ENCODE data around the gene P4HA3. TPM values are rescaled to one million over a fixed set of nuclear protein-coding genes. Genes with fewer than 3 reads are reported as not detected.
A peak's percentile ranks its signal among the peaks of the same experiment; 100 is the strongest.

Gene P4HA3
- total RNA-seq, 1 donor from 2014 or later = not detected

DNA sequence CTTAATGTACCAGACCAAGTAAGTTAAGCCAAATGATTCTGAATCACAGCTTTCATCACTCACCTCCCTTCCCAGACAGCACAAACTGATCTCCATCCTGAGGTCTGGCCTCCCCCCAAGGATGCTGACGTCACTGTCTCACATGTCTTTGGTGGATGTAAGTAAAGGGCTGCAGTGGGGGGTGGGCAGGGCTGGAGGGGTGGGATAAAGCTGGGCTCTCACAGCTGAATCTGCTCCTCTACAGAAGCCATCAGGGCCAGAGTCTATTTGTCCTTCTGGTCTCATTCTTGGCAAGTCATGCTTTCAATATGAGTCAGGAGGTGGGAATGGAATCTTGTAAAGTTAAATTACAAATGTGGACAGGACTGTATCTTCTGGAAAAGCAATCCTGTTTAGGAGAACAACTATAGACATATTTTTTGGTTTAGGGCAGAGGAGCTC, 32.7 kb downstream of the P4HA3 start:
- Mint-ChIP-seq H3K27me3 (ENCODE audit: low read depth) (no peaks in the 10 kb centered on the region), H3K27ac (ENCODE audit: unreplicated experiment) (no peak overlapping the region), H3K4me3 (no peak overlapping the region), H3K4me1 (no peaks in the 10 kb centered on the region), H3K36me3 (ENCODE audit: low read depth) (no peaks in the 10 kb centered on the region), H3K9me3 (no peaks in the 10 kb centered on the region)
- no peak for DNase-seq (ENCODE audit: low read depth, low spot score)
- TF ChIP-seq, protein P1, sequence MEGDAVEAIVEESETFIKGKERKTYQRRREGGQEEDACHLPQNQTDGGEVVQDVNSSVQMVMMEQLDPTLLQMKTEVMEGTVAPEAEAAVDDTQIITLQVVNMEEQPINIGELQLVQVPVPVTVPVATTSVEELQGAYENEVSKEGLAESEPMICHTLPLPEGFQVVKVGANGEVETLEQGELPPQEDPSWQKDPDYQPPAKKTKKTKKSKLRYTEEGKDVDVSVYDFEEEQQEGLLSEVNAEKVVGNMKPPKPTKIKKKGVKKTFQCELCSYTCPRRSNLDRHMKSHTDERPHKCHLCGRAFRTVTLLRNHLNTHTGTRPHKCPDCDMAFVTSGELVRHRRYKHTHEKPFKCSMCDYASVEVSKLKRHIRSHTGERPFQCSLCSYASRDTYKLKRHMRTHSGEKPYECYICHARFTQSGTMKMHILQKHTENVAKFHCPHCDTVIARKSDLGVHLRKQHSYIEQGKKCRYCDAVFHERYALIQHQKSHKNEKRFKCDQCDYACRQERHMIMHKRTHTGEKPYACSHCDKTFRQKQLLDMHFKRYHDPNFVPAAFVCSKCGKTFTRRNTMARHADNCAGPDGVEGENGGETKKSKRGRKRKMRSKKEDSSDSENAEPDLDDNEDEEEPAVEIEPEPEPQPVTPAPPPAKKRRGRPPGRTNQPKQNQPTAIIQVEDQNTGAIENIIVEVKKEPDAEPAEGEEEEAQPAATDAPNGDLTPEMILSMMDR (conservative IDR thresholded peaks at IDR 0.05) = no peak

GRCh38 chr11:74278103-74278502, 33.3 kb downstream of the P4HA3 start:
- no peaks in the 10 kb centered on the region for H3K9me3 Mint-ChIP-seq
- H3K27me3 Mint-ChIP-seq (ENCODE audit: low read depth) = no peaks in the 10 kb centered on the region
- no peak overlapping the region for H3K4me3 Mint-ChIP-seq
- TF ChIP-seq, protein P1 (conservative IDR thresholded peaks at IDR 0.05) = no peak
- H3K4me1 Mint-ChIP-seq = no peaks in the 10 kb centered on the region
- H3K36me3 Mint-ChIP-seq (ENCODE audit: low read depth) = no peaks in the 10 kb centered on the region
- H3K27ac Mint-ChIP-seq (ENCODE audit: unreplicated experiment) = peak overlapping the region; percentile 7
- no peak for DNase-seq (ENCODE audit: low read depth, low spot score)

GRCh38 chr11:74276581-74276980, 34.9 kb downstream of the P4HA3 start:
- Mint-ChIP-seq H3K4me3 (no peak overlapping the region), H3K9me3 (no peaks in the 10 kb centered on the region), H3K27ac (ENCODE audit: unreplicated experiment) (no peak overlapping the region), H3K27me3 (ENCODE audit: low read depth) (no peaks in the 10 kb centered on the region), H3K4me1 (no peaks in the 10 kb centered on the region), H3K36me3 (ENCODE audit: low read depth) (no peaks in the 10 kb centered on the region)
- TF ChIP-seq, protein P1 (conservative IDR thresholded peaks at IDR 0.05) = no peak
- DNase-seq (ENCODE audit: low read depth, low spot score) = no peak

DNA sequence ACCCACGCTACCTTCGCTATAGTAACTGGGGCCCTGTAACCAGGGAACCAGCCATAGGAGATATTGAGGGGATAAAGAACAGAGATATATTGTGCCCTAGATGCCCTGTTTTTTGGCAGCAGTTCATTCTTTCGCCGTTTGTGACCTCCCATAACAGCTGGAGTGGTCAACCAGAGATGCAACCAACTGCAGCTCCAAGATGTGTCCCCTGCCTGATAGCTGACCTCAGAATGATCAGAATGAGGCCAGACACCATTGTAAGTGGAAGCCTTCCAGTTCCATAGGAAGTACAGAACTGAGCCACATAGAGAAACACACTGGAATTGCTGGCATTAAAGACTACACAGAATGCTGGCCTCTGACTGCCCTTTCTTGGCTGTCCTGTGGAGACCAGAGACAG, 39.2 kb downstream of the P4HA3 start:
- no peak for DNase-seq (ENCODE audit: low read depth, low spot score)
- no peaks in the 10 kb centered on the region for H3K4me1 Mint-ChIP-seq
- H3K27ac Mint-ChIP-seq (ENCODE audit: unreplicated experiment) = no peak overlapping the region
- TF ChIP-seq, protein P1 (conservative IDR thresholded peaks at IDR 0.05) = no peak
- H3K9me3 Mint-ChIP-seq = no peaks in the 10 kb centered on the region
- no peak overlapping the region for H3K4me3 Mint-ChIP-seq
- H3K27me3 Mint-ChIP-seq (ENCODE audit: low read depth) = no peaks in the 10 kb centered on the region
- no peaks in the 10 kb centered on the region for H3K36me3 Mint-ChIP-seq (ENCODE audit: low read depth)

- TF ChIP-seq, protein P1 (conservative IDR thresholded peaks at IDR 0.05) = no peak
- Mint-ChIP-seq H3K9me3 (no peaks in the 10 kb centered on the region), H3K36me3 (ENCODE audit: low read depth) (no peaks in the 10 kb centered on the region), H3K4me3 (no peak overlapping the region), H3K27me3 (ENCODE audit: low read depth) (peaks cover 3% of the 10 kb centered on the region), H3K27ac (ENCODE audit: unreplicated experiment) (no peak overlapping the region), H3K4me1 (no peaks in the 10 kb centered on the region)
- DNase-seq (ENCODE audit: low read depth, low spot score) = no peak
These were observed 42.2 kb downstream of the P4HA3 start for GRCh38 chr11:74269161-74269811.

Measured in neural crest cell (in vitro differentiated cells).